ENCODE measurements around the gene RPL18.

DNA sequence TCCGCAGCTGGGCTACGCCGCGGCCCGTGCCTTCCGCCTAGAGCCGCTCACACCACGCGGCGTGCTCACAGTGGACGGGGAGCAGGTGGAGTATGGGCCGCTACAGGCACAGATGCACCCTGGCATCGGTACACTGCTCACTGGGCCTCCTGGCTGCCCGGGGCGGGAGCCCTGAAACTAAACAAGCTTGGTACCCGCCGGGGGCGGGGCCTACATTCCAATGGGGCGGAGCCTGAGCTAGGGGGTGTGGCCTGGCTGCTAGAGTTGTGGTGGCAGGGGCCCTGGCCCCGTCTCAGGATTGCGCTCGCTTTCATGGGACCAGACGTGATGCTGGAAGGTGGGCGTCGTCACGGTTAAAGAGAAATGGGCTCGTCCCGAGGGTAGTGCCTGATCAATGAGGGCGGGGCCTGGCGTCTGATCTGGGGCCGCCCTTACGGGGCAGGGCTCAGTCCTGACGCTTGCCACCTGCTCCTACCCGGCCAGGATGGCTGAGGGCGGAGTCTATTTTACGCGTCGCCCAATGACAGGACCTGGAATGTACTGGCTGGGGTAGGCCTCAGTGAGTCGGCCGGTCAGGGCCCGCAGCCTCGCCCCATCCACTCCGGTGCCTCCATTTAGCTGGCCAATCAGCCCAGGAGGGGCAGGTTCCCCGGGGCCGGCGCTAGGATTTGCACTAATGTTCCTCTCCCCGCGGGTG lies 10.8 kb upstream of the RPL18 start:
- TF ChIP-seq, protein P1, sequence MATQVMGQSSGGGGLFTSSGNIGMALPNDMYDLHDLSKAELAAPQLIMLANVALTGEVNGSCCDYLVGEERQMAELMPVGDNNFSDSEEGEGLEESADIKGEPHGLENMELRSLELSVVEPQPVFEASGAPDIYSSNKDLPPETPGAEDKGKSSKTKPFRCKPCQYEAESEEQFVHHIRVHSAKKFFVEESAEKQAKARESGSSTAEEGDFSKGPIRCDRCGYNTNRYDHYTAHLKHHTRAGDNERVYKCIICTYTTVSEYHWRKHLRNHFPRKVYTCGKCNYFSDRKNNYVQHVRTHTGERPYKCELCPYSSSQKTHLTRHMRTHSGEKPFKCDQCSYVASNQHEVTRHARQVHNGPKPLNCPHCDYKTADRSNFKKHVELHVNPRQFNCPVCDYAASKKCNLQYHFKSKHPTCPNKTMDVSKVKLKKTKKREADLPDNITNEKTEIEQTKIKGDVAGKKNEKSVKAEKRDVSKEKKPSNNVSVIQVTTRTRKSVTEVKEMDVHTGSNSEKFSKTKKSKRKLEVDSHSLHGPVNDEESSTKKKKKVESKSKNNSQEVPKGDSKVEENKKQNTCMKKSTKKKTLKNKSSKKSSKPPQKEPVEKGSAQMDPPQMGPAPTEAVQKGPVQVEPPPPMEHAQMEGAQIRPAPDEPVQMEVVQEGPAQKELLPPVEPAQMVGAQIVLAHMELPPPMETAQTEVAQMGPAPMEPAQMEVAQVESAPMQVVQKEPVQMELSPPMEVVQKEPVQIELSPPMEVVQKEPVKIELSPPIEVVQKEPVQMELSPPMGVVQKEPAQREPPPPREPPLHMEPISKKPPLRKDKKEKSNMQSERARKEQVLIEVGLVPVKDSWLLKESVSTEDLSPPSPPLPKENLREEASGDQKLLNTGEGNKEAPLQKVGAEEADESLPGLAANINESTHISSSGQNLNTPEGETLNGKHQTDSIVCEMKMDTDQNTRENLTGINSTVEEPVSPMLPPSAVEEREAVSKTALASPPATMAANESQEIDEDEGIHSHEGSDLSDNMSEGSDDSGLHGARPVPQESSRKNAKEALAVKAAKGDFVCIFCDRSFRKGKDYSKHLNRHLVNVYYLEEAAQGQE (tag by site-specific recombination; IDR thresholded peaks at IDR 0.05) = no peak
- TF ChIP-seq, protein P2, sequence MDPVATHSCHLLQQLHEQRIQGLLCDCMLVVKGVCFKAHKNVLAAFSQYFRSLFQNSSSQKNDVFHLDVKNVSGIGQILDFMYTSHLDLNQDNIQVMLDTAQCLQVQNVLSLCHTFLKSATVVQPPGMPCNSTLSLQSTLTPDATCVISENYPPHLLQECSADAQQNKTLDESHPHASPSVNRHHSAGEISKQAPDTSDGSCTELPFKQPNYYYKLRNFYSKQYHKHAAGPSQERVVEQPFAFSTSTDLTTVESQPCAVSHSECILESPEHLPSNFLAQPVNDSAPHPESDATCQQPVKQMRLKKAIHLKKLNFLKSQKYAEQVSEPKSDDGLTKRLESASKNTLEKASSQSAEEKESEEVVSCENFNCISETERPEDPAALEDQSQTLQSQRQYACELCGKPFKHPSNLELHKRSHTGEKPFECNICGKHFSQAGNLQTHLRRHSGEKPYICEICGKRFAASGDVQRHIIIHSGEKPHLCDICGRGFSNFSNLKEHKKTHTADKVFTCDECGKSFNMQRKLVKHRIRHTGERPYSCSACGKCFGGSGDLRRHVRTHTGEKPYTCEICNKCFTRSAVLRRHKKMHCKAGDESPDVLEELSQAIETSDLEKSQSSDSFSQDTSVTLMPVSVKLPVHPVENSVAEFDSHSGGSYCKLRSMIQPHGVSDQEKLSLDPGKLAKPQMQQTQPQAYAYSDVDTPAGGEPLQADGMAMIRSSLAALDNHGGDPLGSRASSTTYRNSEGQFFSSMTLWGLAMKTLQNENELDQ (tag by site-specific recombination; IDR thresholded peaks at IDR 0.05; ENCODE audit: low read depth) = no peak
- TF ChIP-seq, protein P3, sequence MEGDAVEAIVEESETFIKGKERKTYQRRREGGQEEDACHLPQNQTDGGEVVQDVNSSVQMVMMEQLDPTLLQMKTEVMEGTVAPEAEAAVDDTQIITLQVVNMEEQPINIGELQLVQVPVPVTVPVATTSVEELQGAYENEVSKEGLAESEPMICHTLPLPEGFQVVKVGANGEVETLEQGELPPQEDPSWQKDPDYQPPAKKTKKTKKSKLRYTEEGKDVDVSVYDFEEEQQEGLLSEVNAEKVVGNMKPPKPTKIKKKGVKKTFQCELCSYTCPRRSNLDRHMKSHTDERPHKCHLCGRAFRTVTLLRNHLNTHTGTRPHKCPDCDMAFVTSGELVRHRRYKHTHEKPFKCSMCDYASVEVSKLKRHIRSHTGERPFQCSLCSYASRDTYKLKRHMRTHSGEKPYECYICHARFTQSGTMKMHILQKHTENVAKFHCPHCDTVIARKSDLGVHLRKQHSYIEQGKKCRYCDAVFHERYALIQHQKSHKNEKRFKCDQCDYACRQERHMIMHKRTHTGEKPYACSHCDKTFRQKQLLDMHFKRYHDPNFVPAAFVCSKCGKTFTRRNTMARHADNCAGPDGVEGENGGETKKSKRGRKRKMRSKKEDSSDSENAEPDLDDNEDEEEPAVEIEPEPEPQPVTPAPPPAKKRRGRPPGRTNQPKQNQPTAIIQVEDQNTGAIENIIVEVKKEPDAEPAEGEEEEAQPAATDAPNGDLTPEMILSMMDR (tag by site-specific recombination; IDR thresholded peaks at IDR 0.05) = no peak
- no peak for TF ChIP-seq ZNF10 (tag by site-specific recombination; IDR thresholded peaks at IDR 0.05)
- no peak for TF ChIP-seq ZNF785 (tag by site-specific recombination; IDR thresholded peaks at IDR 0.05)
- no peak for TF ChIP-seq ZSCAN30 (tag by site-specific recombination; IDR thresholded peaks at IDR 0.05)
- TF ChIP-seq, protein P4, sequence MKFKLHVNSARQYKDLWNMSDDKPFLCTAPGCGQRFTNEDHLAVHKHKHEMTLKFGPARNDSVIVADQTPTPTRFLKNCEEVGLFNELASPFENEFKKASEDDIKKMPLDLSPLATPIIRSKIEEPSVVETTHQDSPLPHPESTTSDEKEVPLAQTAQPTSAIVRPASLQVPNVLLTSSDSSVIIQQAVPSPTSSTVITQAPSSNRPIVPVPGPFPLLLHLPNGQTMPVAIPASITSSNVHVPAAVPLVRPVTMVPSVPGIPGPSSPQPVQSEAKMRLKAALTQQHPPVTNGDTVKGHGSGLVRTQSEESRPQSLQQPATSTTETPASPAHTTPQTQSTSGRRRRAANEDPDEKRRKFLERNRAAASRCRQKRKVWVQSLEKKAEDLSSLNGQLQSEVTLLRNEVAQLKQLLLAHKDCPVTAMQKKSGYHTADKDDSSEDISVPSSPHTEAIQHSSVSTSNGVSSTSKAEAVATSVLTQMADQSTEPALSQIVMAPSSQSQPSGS (tag by site-specific recombination; IDR thresholded peaks at IDR 0.05; ENCODE audit: low read depth) = no peak
- no peak for TF ChIP-seq ZNF335 (tag by site-specific recombination; conservative IDR thresholded peaks at IDR 0.05)

Measured in HEK293 (cell line).